Testis (tissue), 3 donors: ENCODE measurements around the gene ORM2. TPM values are rescaled to one million over a fixed set of nuclear protein-coding genes. Genes with fewer than 3 reads are reported as not detected.

ENCODE experiments used
- DNase-seq: peaks from one replicate; pipeline ENCODE4 v3.0.0-alpha.2; 2019
- H3K27ac ChIP-seq, 2 donors: fragments of 200-600 bp; sonication (generic); one replicate each; pipeline ENCODE4 v1.5.1; 2019
- H3K27me3 ChIP-seq: fragments of 200-600 bp; sonication (generic); one replicate; pipeline ENCODE4 v1.5.1; 2019
- H3K36me3 ChIP-seq: fragments of 200-600 bp; sonication (generic); one replicate; pipeline ENCODE4 v1.5.1; 2017; ENCODE audit warnings: low read depth; ENCODE audit errors: missing control alignments
- H3K4me1 ChIP-seq: fragments of 200-600 bp; sonication (generic); one replicate; pipeline ENCODE4 v1.5.1; 2019
- H3K4me3 ChIP-seq, 2 donors: fragments of 200-600 bp; sonication (generic); one replicate each; pipeline ENCODE4 v1.5.1; 2017 to 2019
- H3K9me3 ChIP-seq: fragments of 200-600 bp; sonication (generic); one replicate; pipeline ENCODE4 v1.5.1; 2017
- CTCF ChIP-seq, 3 experiments: fragments of 450-650 bp in 2 of 3; fragments of 200-600 bp in 1 of 3; sonication (generic) in 1 of 3; IDR thresholded peaks; one replicate each; pipeline ENCODE4 v1.5.1; 2016 to 2019; ENCODE audit warnings: antibody characterized with exemption in 3 of 3, mild to moderate bottlenecking in 2 of 3, moderate library complexity in 1 of 3
- POLR2A ChIP-seq: fragments of 450-650 bp; IDR thresholded peaks from one replicate; pipeline ENCODE4 v1.6.1; 2017; ENCODE audit warnings: antibody characterized with exemption, mild to moderate bottlenecking, moderate library complexity
- WGBS, 2 donors: methylation state at CpG; one replicate each; pipeline ENCODE4 v1.1.5; 2018; 5-methylcytosine and 5-hydroxymethylcytosine counted together
- intact Hi-C: fragments of 100-400 bp; cut with DNase I; formaldehyde crosslinking; loops from one replicate; pipeline ENCODE4 v1.15.1; 2023; ENCODE audit warnings: low total_unique reads
- polyA plus RNA-seq: library from polyadenylated mRNA; stranded (reverse); fragments of 350-450 nt; fragmentation: Illumina TruSeq; extraction: RNeasy Lipid Tissue Mini Kit (QIAGEN cat#74804); gene quantifications from one replicate; pipeline ENCODE4 v1.2.3, GENCODE V29; 2014; ENCODE audit warnings: low read depth, low replicate concordance; ENCODE audit not compliant: insufficient read depth
- total RNA-seq, 2 donors: library from RNA; depleted of rRNA; stranded (reverse); fragments of >200 nt; gene quantifications; one replicate each; pipeline ENCODE4 v1.2.3, GENCODE V29; 2016

The ORM2 gene
- total and polyA plus RNA-seq, 3 donors from 2014 or later: 0.56 to 2.3 TPM; not detected in 1

GRCh38 chr9:114374936-114375335 lies 45.3 kb downstream of the ORM2 start:
- Histone ChIP-seq H3K27me3 (no peaks in the 10 kb centered on the region), H3K4me3 (no peak overlapping the region), H3K36me3 (no peaks in the 10 kb centered on the region), H3K27ac (no peak overlapping the region), H3K4me1 (peaks cover 2% of the 10 kb centered on the region), H3K9me3 (no peaks in the 10 kb centered on the region)
- DNase-seq: no peak
- TF ChIP-seq CTCF (IDR thresholded peaks at IDR 0.05): no peak
- no peak for TF ChIP-seq POLR2A
- WGBS, 2 donors: 85 to 91% methylated on average over 9 of the region's 9 CpGs
- intact Hi-C loops: no loop called here

GRCh38 chr9:114375386-114376175 lies 45.9 kb downstream of the ORM2 start:
- no peaks in the 10 kb centered on the region for H3K36me3 ChIP-seq
- H3K27me3 ChIP-seq: no peaks in the 10 kb centered on the region
- no peaks in the 10 kb centered on the region for H3K9me3 ChIP-seq
- H3K4me1 ChIP-seq: peaks cover 2% of the 10 kb centered on the region
- no peak overlapping the region for H3K27ac ChIP-seq
- TF ChIP-seq POLR2A: no peak
- no peak for TF ChIP-seq CTCF (IDR thresholded peaks at IDR 0.05)
- DNase-seq: no peak
- WGBS, 2 donors: 84 to 91% methylated on average over 9 of the region's 9 CpGs
- no peak overlapping the region for H3K4me3 ChIP-seq
- intact Hi-C loops: no loop called here

GRCh38 chr9:114376586-114377445 lies 47.1 kb downstream of the ORM2 start:
- Histone ChIP-seq H3K27me3 (no peaks in the 10 kb centered on the region), H3K4me3 (no peak overlapping the region), H3K9me3 (no peaks in the 10 kb centered on the region), H3K27ac (no peak overlapping the region), H3K36me3 (no peaks in the 10 kb centered on the region), H3K4me1 (peaks cover 2% of the 10 kb centered on the region)
- 92 to 94% methylated on average over 16 to 19 of the region's 19 CpGs for WGBS, 2 donors
- no peak for DNase-seq
- TF ChIP-seq CTCF (IDR thresholded peaks at IDR 0.05): no peak
- no peak for TF ChIP-seq POLR2A
- intact Hi-C loops: no loop called here

GRCh38 chr9:114378016-114378415 lies 48.3 kb downstream of the ORM2 start:
- Histone ChIP-seq H3K36me3 (no peaks in the 10 kb centered on the region), H3K27me3 (no peaks in the 10 kb centered on the region), H3K9me3 (no peaks in the 10 kb centered on the region), H3K27ac (no peak overlapping the region), H3K4me3 (no peak overlapping the region), H3K4me1 (peaks cover 5% of the 10 kb centered on the region)
- DNase-seq: no peak
- intact Hi-C loops: no loop called here
- TF ChIP-seq POLR2A: no peak
- TF ChIP-seq CTCF (IDR thresholded peaks at IDR 0.05): no peak
- 88 to 96% methylated on average over 8 of the region's 8 CpGs for WGBS, 2 donors
